Measurements from ENCODE around the gene ITIH4. TPM values are rescaled to one million over a fixed set of nuclear protein-coding genes. Genes with fewer than 3 reads are reported as not detected.

The ITIH4 gene
- 10 to 100 TPM; 15.1 to 16.3 TPM for total RNA-seq

- Mint-ChIP-seq H3K9me3 (ENCODE audit: insufficient read depth) (no peaks in the 10 kb centered on the region), H3K27ac (no peak within 1 kb of the TSS), H3K36me3 (ENCODE audit: low read depth) (no peaks in the 10 kb centered on the region), H3K4me1 (ENCODE audit: low read depth) (peaks cover 16% of the 10 kb centered on the region), H3K27me3 (ENCODE audit: low read depth) (no peaks in the 10 kb centered on the region), H3K4me3 (no peak within 1 kb of the TSS)
- no peak for DNase-seq
- ChIA-PET POLR2A (no interaction called here), CTCF (interaction anchor here (1.7 kb wide), 1 partner anchor 10 kb away, joined by 4 read pairs; no protein-coding TSS in a partner anchor)
- no peak for ATAC-seq
These were observed at the start of gene ITIH4 for GRCh38 chr3:52830535-52831258. Gene ITIH4, minus strand, starts transcription at chr3:52830672. Its CDS starts 30 bp downstream, at chr3:52830642.

GRCh38 chr3:52880047-52880446, 49.6 kb upstream of the ITIH4 start:
- no peak overlapping the region for H3K27ac Mint-ChIP-seq
- no peak for DNase-seq
- H3K4me1 Mint-ChIP-seq (ENCODE audit: low read depth) = peaks cover 12% of the 10 kb centered on the region
- ATAC-seq = no peak
- H3K36me3 Mint-ChIP-seq (ENCODE audit: low read depth) = peaks cover 15% of the 10 kb centered on the region
- ChIA-PET CTCF (interaction anchor here (0.8 to 1.4 kb wide), 3 partner anchors 12 to 42 kb away, joined by 3 to 4 read pairs (median 3); no protein-coding TSS in a partner anchor), POLR2A (no interaction called here)
- H3K4me3 Mint-ChIP-seq = no peak overlapping the region
- H3K9me3 Mint-ChIP-seq (ENCODE audit: insufficient read depth) = peaks cover 3% of the 10 kb centered on the region
- H3K27me3 Mint-ChIP-seq (ENCODE audit: low read depth) = no peaks in the 10 kb centered on the region

- POLR2A ChIA-PET = no interaction called here
- H3K4me3 Mint-ChIP-seq = no peak overlapping the region
- H3K27ac Mint-ChIP-seq = no peak overlapping the region
- no peaks in the 10 kb centered on the region for H3K27me3 Mint-ChIP-seq (ENCODE audit: low read depth)
- CTCF ChIA-PET = interaction anchor here (0.8 to 1.4 kb wide), 3 partner anchors 13 to 42 kb away, joined by 3 to 4 read pairs (median 3); no protein-coding TSS in a partner anchor
- H3K4me1 Mint-ChIP-seq (ENCODE audit: low read depth) = peaks cover 16% of the 10 kb centered on the region
- peaks cover 10% of the 10 kb centered on the region for H3K36me3 Mint-ChIP-seq (ENCODE audit: low read depth)
- H3K9me3 Mint-ChIP-seq (ENCODE audit: insufficient read depth) = no peaks in the 10 kb centered on the region
- DNase-seq = no peak
- no peak for ATAC-seq
These were observed 49.1 kb upstream of the ITIH4 start for GRCh38 chr3:52879581-52879980.

- Mint-ChIP-seq H3K4me3 (no peak overlapping the region), H3K27ac (no peak overlapping the region), H3K9me3 (ENCODE audit: insufficient read depth) (no peaks in the 10 kb centered on the region), H3K36me3 (ENCODE audit: low read depth) (peaks cover 9% of the 10 kb centered on the region), H3K4me1 (ENCODE audit: low read depth) (peaks cover 21% of the 10 kb centered on the region), H3K27me3 (ENCODE audit: low read depth) (no peaks in the 10 kb centered on the region)
- ChIA-PET CTCF (interaction anchor here (0.8 to 1.4 kb wide), 2 partner anchors 13 to 34 kb away, joined by 3 to 4 read pairs; no protein-coding TSS in a partner anchor), POLR2A (no interaction called here)
- no peak for ATAC-seq
- no peak for DNase-seq
These were observed 48.6 kb upstream of the ITIH4 start for GRCh38 chr3:52879090-52879489.

- CTCF ChIA-PET = no interaction called here
- no peaks in the 10 kb centered on the region for H3K27me3 Mint-ChIP-seq (ENCODE audit: low read depth)
- no peaks in the 10 kb centered on the region for H3K9me3 Mint-ChIP-seq (ENCODE audit: insufficient read depth)
- DNase-seq (no peak), ATAC-seq (no peak)
- POLR2A ChIA-PET = no interaction called here
- no peak overlapping the region for H3K27ac Mint-ChIP-seq
- peaks cover 9% of the 10 kb centered on the region for H3K36me3 Mint-ChIP-seq (ENCODE audit: low read depth)
- no peak overlapping the region for H3K4me3 Mint-ChIP-seq
- H3K4me1 Mint-ChIP-seq (ENCODE audit: low read depth) = peaks cover 34% of the 10 kb centered on the region
These were observed 46.6 kb upstream of the ITIH4 start for GRCh38 chr3:52877085-52877484.

- CTCF ChIA-PET = interaction anchor here (0.9 to 2.2 kb wide), 4 partner anchors 7 to 104 kb away, joined by 3 to 5 read pairs (median 4); partner anchors contain the start of gene NEK4
These were observed 44.6 kb upstream of the ITIH4 start for GRCh38 chr3:52874864-52875587.

GRCh38 chr3:52874160-52874701, 43.8 kb upstream of the ITIH4 start:
- no peaks in the 10 kb centered on the region for H3K27me3 Mint-ChIP-seq (ENCODE audit: low read depth)
- ATAC-seq (no peak), DNase-seq (no peak)
- no peaks in the 10 kb centered on the region for H3K9me3 Mint-ChIP-seq (ENCODE audit: insufficient read depth)
- peak overlapping the region; percentile 15 for H3K4me3 Mint-ChIP-seq
- POLR2A ChIA-PET = no interaction called here
- H3K36me3 Mint-ChIP-seq (ENCODE audit: low read depth) = peaks cover 5% of the 10 kb centered on the region
- H3K4me1 Mint-ChIP-seq (ENCODE audit: low read depth) = peaks cover 48% of the 10 kb centered on the region
- H3K27ac Mint-ChIP-seq = peak overlapping the region; percentile 39
- CTCF ChIA-PET = interaction anchor here (1.9 to 2.2 kb wide), 2 partner anchors 8 to 24 kb away, joined by 5 read pairs; no protein-coding TSS in a partner anchor

More at GRCh38 chr3:52874864-52875587, 44.6 kb upstream of the ITIH4 start:
- ATAC-seq (peak; percentile 59), DNase-seq (no peak)
- Mint-ChIP-seq H3K4me1 (ENCODE audit: low read depth) (peaks cover 47% of the 10 kb centered on the region), H3K27me3 (ENCODE audit: low read depth) (no peaks in the 10 kb centered on the region), H3K9me3 (ENCODE audit: insufficient read depth) (no peaks in the 10 kb centered on the region), H3K36me3 (ENCODE audit: low read depth) (peaks cover 7% of the 10 kb centered on the region), H3K27ac (peak overlapping the region; percentile 10), H3K4me3 (peak overlapping the region; percentile 51)
- POLR2A ChIA-PET = no interaction called here

- ChIA-PET POLR2A (no interaction called here), CTCF (interaction anchor here (1.9 to 2.2 kb wide), 2 partner anchors 9 to 23 kb away, joined by 5 read pairs; no protein-coding TSS in a partner anchor)
- Mint-ChIP-seq H3K27me3 (ENCODE audit: low read depth) (no peaks in the 10 kb centered on the region), H3K4me3 (no peak overlapping the region), H3K27ac (no peak overlapping the region), H3K4me1 (ENCODE audit: low read depth) (peaks cover 48% of the 10 kb centered on the region), H3K9me3 (ENCODE audit: insufficient read depth) (no peaks in the 10 kb centered on the region), H3K36me3 (ENCODE audit: low read depth) (peaks cover 2% of the 10 kb centered on the region)
- no peak for ATAC-seq
- no peak for DNase-seq
These were observed 43.1 kb upstream of the ITIH4 start for GRCh38 chr3:52873433-52874159.

- ATAC-seq = no peak
- Mint-ChIP-seq H3K9me3 (ENCODE audit: insufficient read depth) (no peaks in the 10 kb centered on the region), H3K27me3 (ENCODE audit: low read depth) (no peaks in the 10 kb centered on the region), H3K4me3 (no peak overlapping the region), H3K27ac (no peak overlapping the region), H3K36me3 (ENCODE audit: low read depth) (no peaks in the 10 kb centered on the region), H3K4me1 (ENCODE audit: low read depth) (peaks cover 48% of the 10 kb centered on the region)
- ChIA-PET CTCF (interaction anchor here (0.9 kb wide), 1 partner anchor 63 kb away, joined by 3 read pairs; no protein-coding TSS in a partner anchor), POLR2A (no interaction called here)
- no peak for DNase-seq
These were observed 41.8 kb upstream of the ITIH4 start for GRCh38 chr3:52872245-52872644.

GRCh38 chr3:52871761-52872160, 41.3 kb upstream of the ITIH4 start:
- H3K4me1 Mint-ChIP-seq (ENCODE audit: low read depth) = peaks cover 48% of the 10 kb centered on the region
- CTCF ChIA-PET = no interaction called here
- DNase-seq (no peak), ATAC-seq (no peak)
- no peaks in the 10 kb centered on the region for H3K27me3 Mint-ChIP-seq (ENCODE audit: low read depth)
- H3K27ac Mint-ChIP-seq = no peak overlapping the region
- no peak overlapping the region for H3K4me3 Mint-ChIP-seq
- no peaks in the 10 kb centered on the region for H3K36me3 Mint-ChIP-seq (ENCODE audit: low read depth)
- POLR2A ChIA-PET = no interaction called here
- H3K9me3 Mint-ChIP-seq (ENCODE audit: insufficient read depth) = no peaks in the 10 kb centered on the region

- no peaks in the 10 kb centered on the region for H3K27me3 Mint-ChIP-seq (ENCODE audit: low read depth)
- H3K4me3 Mint-ChIP-seq = no peak overlapping the region
- H3K36me3 Mint-ChIP-seq (ENCODE audit: low read depth) = peaks cover 12% of the 10 kb centered on the region
- DNase-seq (no peak), ATAC-seq (no peak)
- peaks cover 40% of the 10 kb centered on the region for H3K4me1 Mint-ChIP-seq (ENCODE audit: low read depth)
- ChIA-PET CTCF (no interaction called here), POLR2A (no interaction called here)
- no peak overlapping the region for H3K27ac Mint-ChIP-seq
- peaks cover 1% of the 10 kb centered on the region for H3K9me3 Mint-ChIP-seq (ENCODE audit: insufficient read depth)
These were observed 40.0 kb upstream of the ITIH4 start for GRCh38 chr3:52870471-52870870.

Data from activated CD8-positive, alpha-beta T cell treated with anti-CD3 and anti-CD28 coated beads, Interleukin-2, amount 10 ng/mL, durations not matched to agents 7 days and 5 days (primary cell).